Measurements from ENCODE around the gene RICTOR. TPM values are rescaled to one million over a fixed set of nuclear protein-coding genes. Genes with fewer than 3 reads are reported as not detected.

The RICTOR gene
- total RNA-seq, 1 donor from 2014 or later = 35.0 TPM

DNA sequence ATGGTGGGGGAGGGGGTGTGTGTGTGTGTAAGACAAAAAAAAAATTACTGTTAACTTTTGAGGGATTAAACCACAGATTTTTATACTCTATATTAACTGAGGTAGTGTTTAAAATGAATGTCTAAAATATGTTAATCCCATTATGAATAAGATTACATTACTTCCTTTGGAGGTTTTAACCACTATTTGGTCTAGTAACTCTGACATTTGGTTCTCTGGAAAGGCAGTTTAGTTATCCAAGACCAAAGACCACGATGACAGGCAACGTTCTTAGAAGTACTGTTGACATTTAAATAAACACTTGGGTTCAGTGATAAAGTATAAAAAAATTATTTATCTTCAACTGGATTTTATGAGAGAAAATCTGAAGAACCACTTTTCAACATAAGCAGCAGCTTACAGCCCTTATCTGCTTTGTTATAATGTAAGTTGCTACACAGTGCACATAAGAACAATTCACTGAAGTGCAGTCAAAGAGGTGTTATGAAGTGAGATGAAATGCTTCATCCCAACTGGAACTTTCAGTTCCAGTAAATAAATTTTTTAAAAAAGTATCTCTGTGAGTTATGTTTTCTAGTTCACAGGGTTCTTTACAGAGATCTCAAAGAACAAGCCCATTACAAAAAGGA lies 133.9 kb downstream of the RICTOR start:
- DNase-seq (ENCODE audit: low read depth) = no peak
- no peak for FAIRE-seq
- Histone ChIP-seq H3K27me3 (ENCODE audit: control insufficient read depth, insufficient read depth, low read length) (no peaks in the 10 kb centered on the region), H3K4me3 (ENCODE audit: low read depth, low read length) (no peak overlapping the region), H3K36me3 (ENCODE audit: control insufficient read depth, insufficient read depth, low read length) (peaks cover 3% of the 10 kb centered on the region)
- TF ChIP-seq, protein P1, sequence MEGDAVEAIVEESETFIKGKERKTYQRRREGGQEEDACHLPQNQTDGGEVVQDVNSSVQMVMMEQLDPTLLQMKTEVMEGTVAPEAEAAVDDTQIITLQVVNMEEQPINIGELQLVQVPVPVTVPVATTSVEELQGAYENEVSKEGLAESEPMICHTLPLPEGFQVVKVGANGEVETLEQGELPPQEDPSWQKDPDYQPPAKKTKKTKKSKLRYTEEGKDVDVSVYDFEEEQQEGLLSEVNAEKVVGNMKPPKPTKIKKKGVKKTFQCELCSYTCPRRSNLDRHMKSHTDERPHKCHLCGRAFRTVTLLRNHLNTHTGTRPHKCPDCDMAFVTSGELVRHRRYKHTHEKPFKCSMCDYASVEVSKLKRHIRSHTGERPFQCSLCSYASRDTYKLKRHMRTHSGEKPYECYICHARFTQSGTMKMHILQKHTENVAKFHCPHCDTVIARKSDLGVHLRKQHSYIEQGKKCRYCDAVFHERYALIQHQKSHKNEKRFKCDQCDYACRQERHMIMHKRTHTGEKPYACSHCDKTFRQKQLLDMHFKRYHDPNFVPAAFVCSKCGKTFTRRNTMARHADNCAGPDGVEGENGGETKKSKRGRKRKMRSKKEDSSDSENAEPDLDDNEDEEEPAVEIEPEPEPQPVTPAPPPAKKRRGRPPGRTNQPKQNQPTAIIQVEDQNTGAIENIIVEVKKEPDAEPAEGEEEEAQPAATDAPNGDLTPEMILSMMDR (IDR thresholded peaks at IDR 0.05; ENCODE audit: insufficient read depth, low read length, severe bottlenecking) = no peak

DNA sequence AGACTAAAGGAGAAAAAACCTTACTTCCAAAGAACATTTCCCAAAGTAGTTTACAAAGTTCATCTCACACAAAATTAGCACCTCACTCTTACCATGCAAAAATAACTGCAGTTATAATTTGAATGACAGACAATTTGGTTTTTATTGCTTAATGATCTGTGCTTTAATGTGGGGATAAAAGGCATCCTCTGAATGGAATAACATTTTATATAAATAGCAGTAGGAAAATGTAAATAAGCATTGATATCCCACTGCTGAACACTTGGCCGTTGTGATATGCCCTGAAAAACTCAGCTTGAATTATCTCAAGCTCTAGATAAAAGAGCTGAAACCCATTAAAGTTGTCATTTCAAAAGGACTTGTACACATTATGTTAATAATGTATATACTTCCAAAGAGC lies 135.2 kb downstream of the RICTOR start:
- H3K36me3 ChIP-seq (ENCODE audit: control insufficient read depth, insufficient read depth, low read length) = peaks cover 3% of the 10 kb centered on the region
- no peak overlapping the region for H3K4me3 ChIP-seq (ENCODE audit: low read depth, low read length)
- TF ChIP-seq, protein P1 (IDR thresholded peaks at IDR 0.05; ENCODE audit: insufficient read depth, low read length, severe bottlenecking) = no peak
- DNase-seq (ENCODE audit: low read depth) (no peak), FAIRE-seq (no peak)
- no peaks in the 10 kb centered on the region for H3K27me3 ChIP-seq (ENCODE audit: control insufficient read depth, insufficient read depth, low read length)

DNA sequence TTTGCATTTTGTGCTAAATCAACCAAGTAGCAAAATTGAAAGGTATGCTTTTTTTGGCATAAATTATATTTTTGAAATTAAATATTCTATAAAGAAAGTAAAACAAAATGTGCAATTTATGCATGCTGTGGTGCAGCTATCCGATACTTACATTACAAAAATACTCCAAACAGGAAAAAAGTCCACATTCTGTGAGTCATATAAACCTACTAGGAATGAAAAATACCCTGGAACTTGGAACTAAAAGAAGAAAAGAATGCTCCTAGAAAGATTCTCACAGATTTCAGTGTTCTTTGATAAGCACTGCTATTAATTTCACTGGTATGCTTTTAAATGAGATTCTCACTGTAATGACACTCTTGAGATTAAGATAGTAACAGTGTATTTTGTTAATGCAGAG lies 135.8 kb downstream of the RICTOR start:
- TF ChIP-seq, protein P1 (IDR thresholded peaks at IDR 0.05; ENCODE audit: insufficient read depth, low read length, severe bottlenecking) = no peak
- Histone ChIP-seq H3K27me3 (ENCODE audit: control insufficient read depth, insufficient read depth, low read length) (no peaks in the 10 kb centered on the region), H3K4me3 (ENCODE audit: low read depth, low read length) (no peak overlapping the region), H3K36me3 (ENCODE audit: control insufficient read depth, insufficient read depth, low read length) (peaks cover 4% of the 10 kb centered on the region)
- no peak for FAIRE-seq
- DNase-seq (ENCODE audit: low read depth) = no peak

DNA sequence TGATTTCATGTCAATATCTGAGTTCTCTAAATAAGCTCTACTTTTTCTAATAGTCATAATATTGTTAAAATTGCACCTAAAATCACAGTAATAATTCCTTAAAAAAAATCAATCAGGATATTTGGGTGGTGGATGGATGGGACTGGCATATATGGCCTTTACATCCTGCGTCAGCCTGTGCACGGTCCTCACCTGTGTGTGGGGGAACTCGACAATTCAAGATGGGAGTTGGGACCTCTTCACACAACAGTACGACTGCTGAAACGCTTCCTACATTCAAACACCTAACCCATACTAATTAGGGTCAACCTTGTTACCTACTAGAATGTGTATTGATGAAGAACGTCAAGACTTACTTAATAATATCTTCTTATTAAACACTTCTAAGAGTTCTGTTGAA lies 137.9 kb downstream of the RICTOR start:
- TF ChIP-seq, protein P1 (IDR thresholded peaks at IDR 0.05; ENCODE audit: insufficient read depth, low read length, severe bottlenecking) = no peak
- peaks cover 9% of the 10 kb centered on the region for H3K36me3 ChIP-seq (ENCODE audit: control insufficient read depth, insufficient read depth, low read length)
- DNase-seq (ENCODE audit: low read depth) (no peak), FAIRE-seq (no peak)
- H3K4me3 ChIP-seq (ENCODE audit: low read depth, low read length) = no peak overlapping the region
- H3K27me3 ChIP-seq (ENCODE audit: control insufficient read depth, insufficient read depth, low read length) = no peaks in the 10 kb centered on the region

DNA sequence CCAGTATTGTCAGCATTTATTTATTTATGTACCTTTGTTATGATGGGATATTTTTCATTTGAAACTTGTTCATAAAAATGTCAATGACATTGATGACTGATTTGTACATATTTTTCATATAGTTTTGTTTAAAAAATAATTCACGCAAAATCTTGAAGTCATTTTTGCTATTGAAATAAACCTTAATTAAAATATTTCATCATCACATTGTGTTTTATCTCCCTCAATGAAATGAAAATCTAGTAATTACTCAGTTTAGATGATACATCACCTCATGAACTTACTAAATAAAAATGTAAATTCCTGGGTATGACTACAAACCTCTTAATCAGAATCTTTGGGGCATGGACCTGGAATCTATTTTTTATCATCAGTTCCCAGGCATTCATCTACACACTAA lies 138.8 kb downstream of the RICTOR start:
- TF ChIP-seq, protein P1 (IDR thresholded peaks at IDR 0.05; ENCODE audit: insufficient read depth, low read length, severe bottlenecking) = no peak
- FAIRE-seq (no peak), DNase-seq (ENCODE audit: low read depth) (no peak)
- peaks cover 11% of the 10 kb centered on the region for H3K36me3 ChIP-seq (ENCODE audit: control insufficient read depth, insufficient read depth, low read length)
- H3K4me3 ChIP-seq (ENCODE audit: low read depth, low read length) = no peak overlapping the region
- H3K27me3 ChIP-seq (ENCODE audit: control insufficient read depth, insufficient read depth, low read length) = no peaks in the 10 kb centered on the region

DNA sequence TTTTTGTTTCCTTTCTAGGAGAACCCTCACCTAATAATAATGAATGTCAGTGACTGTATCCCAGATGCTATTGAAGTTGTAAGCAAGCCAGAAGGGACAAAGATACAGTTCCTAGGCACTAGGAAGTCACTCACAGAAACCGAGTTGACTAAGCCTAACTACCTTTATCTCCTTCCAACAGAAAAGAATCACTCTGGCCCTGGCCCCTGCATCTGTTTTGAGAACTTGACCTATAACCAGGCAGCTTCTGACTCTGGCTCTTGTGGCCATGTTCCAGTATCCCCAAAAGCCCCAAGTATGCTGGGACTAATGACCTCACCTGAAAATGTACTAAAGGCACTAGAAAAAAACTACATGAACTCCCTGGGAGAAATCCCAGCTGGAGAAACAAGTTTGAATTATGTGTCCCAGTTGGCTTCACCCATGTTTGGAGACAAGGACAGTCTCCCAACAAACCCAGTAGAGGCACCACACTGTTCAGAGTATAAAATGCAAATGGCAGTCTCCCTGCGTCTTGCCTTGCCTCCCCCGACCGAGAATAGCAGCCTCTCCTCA lies 141.3 kb downstream of the RICTOR start:
- no peak for DNase-seq (ENCODE audit: low read depth)
- H3K36me3 ChIP-seq (ENCODE audit: control insufficient read depth, insufficient read depth, low read length) = peaks cover 11% of the 10 kb centered on the region
- no peak overlapping the region for H3K4me3 ChIP-seq (ENCODE audit: low read depth, low read length)
- H3K27me3 ChIP-seq (ENCODE audit: control insufficient read depth, insufficient read depth, low read length) = no peaks in the 10 kb centered on the region
- no peak for FAIRE-seq
- TF ChIP-seq, protein P1 (IDR thresholded peaks at IDR 0.05; ENCODE audit: insufficient read depth, low read length, severe bottlenecking) = no peak
